Transverse colon (tissue), 4 donors: Measurements from ENCODE around the gene CHD6. TPM values are rescaled to one million over a fixed set of nuclear protein-coding genes. Genes with fewer than 3 reads are reported as not detected.
A peak's percentile ranks its signal among the peaks of the same experiment; 100 is the strongest.

ENCODE experiments used
- DNase-seq: peaks from one replicate; pipeline ENCODE4 v3.0.0-alpha.2; 2019
- H3K27ac ChIP-seq, 4 donors: fragments of 200-600 bp; sonication (generic); 2 replicates each; pipeline ENCODE4 v1.5.1; 2016 to 2018; ENCODE audit warnings: inconsistent platforms in 4 of 4
- H3K27me3 ChIP-seq: fragments of 200-600 bp; sonication (generic); 2 replicates; pipeline ENCODE4 v1.5.1; 2017; ENCODE audit warnings: inconsistent platforms
- H3K36me3 ChIP-seq, 4 donors: fragments of 200-600 bp; sonication (generic); 2 replicates each; pipeline ENCODE4 v1.5.1; 2017 to 2019; ENCODE audit warnings: inconsistent platforms in 4 of 4
- H3K4me1 ChIP-seq, 4 donors: fragments of 200-600 bp; sonication (generic); 2 replicates each; pipeline ENCODE4 v1.5.1; 2017 to 2020; ENCODE audit warnings: inconsistent platforms in 4 of 4
- H3K4me3 ChIP-seq, 4 donors: fragments of 200-600 bp; sonication (generic); 1 replicate in 1 of 4; 2 replicates in 3 of 4; pipeline versions ENCODE4 v1.5.1 to v1.6.1; 2017 to 2019; ENCODE audit warnings: inconsistent platforms in 4 of 4
- H3K9me3 ChIP-seq, 2 donors: fragments of 200-600 bp; sonication (generic); 2 replicates each; pipeline ENCODE4 v1.5.1; 2017 to 2019; ENCODE audit warnings: inconsistent platforms in 2 of 2
- EP300 ChIP-seq: sonication (generic); formaldehyde crosslinking; IDR thresholded peaks from one replicate; pipeline ENCODE4 v1.6.1; 2017; ENCODE audit warnings: antibody characterized with exemption, low read depth
- POLR2A ChIP-seq: fragments of 450-650 bp; IDR thresholded peaks from one replicate; pipeline ENCODE4 v1.6.1; 2016; ENCODE audit warnings: antibody characterized with exemption, mild to moderate bottlenecking, moderate library complexity
- POLR2AphosphoS5 ChIP-seq, 3 donors: sonication (generic); formaldehyde crosslinking; IDR thresholded peaks; one replicate each; pipeline ENCODE4 v1.6.1; 2016; ENCODE audit warnings: antibody characterized with exemption in 3 of 3
- WGBS, 2 donors: methylation state at CpG; one replicate each; pipeline ENCODE4 v1.1.5; 2018; ENCODE audit warnings: low coverage in 1 of 2; 5-methylcytosine and 5-hydroxymethylcytosine counted together
- in situ Hi-C, 4 donors: fragments of 200-750 bp; cut with MboI; loops; one replicate each; pipeline versions ENCODE4 v1.15.0 to v1.15.1; 2017; ENCODE audit warnings: low sequenced_read_pairs in 3 of 4, low pct_ligation_motif_present in 1 of 4, low pct_unique_long_range_greater_than_20kb in 1 of 4
- intact Hi-C: fragments of 100-400 bp; cut with DNase I; formaldehyde crosslinking; loops from one replicate; pipeline ENCODE4 v1.15.1; 2023; ENCODE audit warnings: low total_unique reads
- total RNA-seq, 4 donors: library from RNA; depleted of rRNA; stranded (reverse); fragments of >200 nt; gene quantifications; one replicate each; pipeline ENCODE4 v1.1.0, GENCODE V29; 2016
- TF ChIP-seq, protein P1 (sequence below), 5 experiments: fragments of 200-600 bp in 3 of 5; fragments of 450-650 bp in 2 of 5; sonication (generic) in 3 of 5; IDR thresholded peaks; 1 replicate in 2 of 5; 2 replicates in 3 of 5; pipeline ENCODE4 v1.5.1; 2016 to 2017; ENCODE audit warnings: antibody characterized with exemption in 5 of 5, inconsistent platforms in 3 of 5, mild to moderate bottlenecking in 2 of 5, moderate library complexity in 1 of 5

Gene CHD6
- total RNA-seq, 4 donors from 2014 or later, result 27.3 to 42.1 (median 27.9) TPM

DNA sequence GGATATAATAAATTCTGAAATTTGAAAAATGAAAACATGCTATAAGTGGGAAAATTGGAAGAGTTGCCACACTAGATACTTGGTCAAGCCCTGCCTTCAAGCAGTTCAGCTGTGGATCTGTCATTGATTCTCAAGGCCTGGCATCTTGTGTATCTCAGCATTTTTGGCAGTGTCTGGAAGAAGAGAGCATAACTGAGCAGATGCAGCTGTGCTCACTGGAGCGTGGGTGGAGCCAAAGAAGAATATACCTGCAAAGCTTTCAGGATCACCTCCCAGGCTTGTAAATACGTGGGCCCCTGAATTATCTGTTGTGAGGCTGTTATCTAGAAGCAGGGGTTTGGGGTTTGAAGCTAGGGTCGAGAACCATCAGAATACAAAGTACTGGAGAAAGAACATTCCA is 31.3 kb upstream of the CHD6 start:
- peaks cover 3 to 15% (median 11%) of the 10 kb centered on the region in 4 donors for H3K4me1 ChIP-seq

GRCh38 chr20:41645372-41645771 is 27.2 kb upstream of the CHD6 start:
- DNase-seq, result no peak
- intact Hi-C loops (no loop called here), in situ Hi-C loops (no loop called here)
- Histone ChIP-seq H3K4me3 (no peak overlapping the region), H3K27me3 (no peaks in the 10 kb centered on the region), H3K36me3 (no peaks in the 10 kb centered on the region), H3K27ac (no peak overlapping the region), H3K9me3 (no peaks in the 10 kb centered on the region), H3K4me1 (peaks cover 3 to 9% (median 8%) of the 10 kb centered on the region in 4 donors)
- 89 to 100% methylated on average over 2 to 3 of the region's 3 CpGs for WGBS, 2 donors
- TF ChIP-seq POLR2AphosphoS5 (IDR thresholded peaks at IDR 0.05), result no peak
- TF ChIP-seq EP300, result no peak
- TF ChIP-seq, protein P1, sequence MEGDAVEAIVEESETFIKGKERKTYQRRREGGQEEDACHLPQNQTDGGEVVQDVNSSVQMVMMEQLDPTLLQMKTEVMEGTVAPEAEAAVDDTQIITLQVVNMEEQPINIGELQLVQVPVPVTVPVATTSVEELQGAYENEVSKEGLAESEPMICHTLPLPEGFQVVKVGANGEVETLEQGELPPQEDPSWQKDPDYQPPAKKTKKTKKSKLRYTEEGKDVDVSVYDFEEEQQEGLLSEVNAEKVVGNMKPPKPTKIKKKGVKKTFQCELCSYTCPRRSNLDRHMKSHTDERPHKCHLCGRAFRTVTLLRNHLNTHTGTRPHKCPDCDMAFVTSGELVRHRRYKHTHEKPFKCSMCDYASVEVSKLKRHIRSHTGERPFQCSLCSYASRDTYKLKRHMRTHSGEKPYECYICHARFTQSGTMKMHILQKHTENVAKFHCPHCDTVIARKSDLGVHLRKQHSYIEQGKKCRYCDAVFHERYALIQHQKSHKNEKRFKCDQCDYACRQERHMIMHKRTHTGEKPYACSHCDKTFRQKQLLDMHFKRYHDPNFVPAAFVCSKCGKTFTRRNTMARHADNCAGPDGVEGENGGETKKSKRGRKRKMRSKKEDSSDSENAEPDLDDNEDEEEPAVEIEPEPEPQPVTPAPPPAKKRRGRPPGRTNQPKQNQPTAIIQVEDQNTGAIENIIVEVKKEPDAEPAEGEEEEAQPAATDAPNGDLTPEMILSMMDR (IDR thresholded peaks at IDR 0.05), result no peak

More for the DNA sequence above, 31.3 kb upstream of the CHD6 start:
- H3K4me3 ChIP-seq, result no peak overlapping the region
- intact Hi-C loops, result no loop called here
- in situ Hi-C loops, result no loop called here
- no peaks in the 10 kb centered on the region for H3K27me3 ChIP-seq
- no peaks in the 10 kb centered on the region for H3K36me3 ChIP-seq
- no peak for DNase-seq
- WGBS, 2 donors, result 29 to 60% methylated on average over 1 to 3 of the region's 3 CpGs
- peak overlapping the region; percentile 43 to 76 (median 63) for H3K27ac ChIP-seq
- no peaks in the 10 kb centered on the region for H3K9me3 ChIP-seq
- TF ChIP-seq POLR2A (no peak), EP300 (no peak), POLR2AphosphoS5 (IDR thresholded peaks at IDR 0.05) (no peak)
- TF ChIP-seq, protein P1 (IDR thresholded peaks at IDR 0.05), result no peak

- no peaks in the 10 kb centered on the region for H3K4me1 ChIP-seq
- no peaks in the 10 kb centered on the region for H3K9me3 ChIP-seq
- DNase-seq, result peak; percentile 64
- TF ChIP-seq POLR2A, result no peak
- no peaks in the 10 kb centered on the region for H3K36me3 ChIP-seq
- peak overlapping the region in 2 of 4 donors; percentile 1 to 20 for H3K27ac ChIP-seq
- intact Hi-C loops (no loop called here), in situ Hi-C loops (no loop called here)
- no peak overlapping the region for H3K4me3 ChIP-seq
- WGBS, 2 donors, result 31% methylated on average over 3 of the region's 3 CpGs; no CpG with 5 or more reads in 1 of the 2 donors
- no peaks in the 10 kb centered on the region for H3K27me3 ChIP-seq
Observed at GRCh38 chr20:41643504-41643938, 25.3 kb upstream of the CHD6 start.

- Histone ChIP-seq H3K4me1 (no peaks in the 10 kb centered on the region), H3K9me3 (no peaks in the 10 kb centered on the region), H3K36me3 (no peaks in the 10 kb centered on the region), H3K27me3 (peaks cover 5% of the 10 kb centered on the region), H3K4me3 (no peak overlapping the region), H3K27ac (no peak overlapping the region)
- 41 to 55% methylated on average over 2 of the region's 2 CpGs for WGBS, 2 donors
- in situ Hi-C loops, result no loop called here
- intact Hi-C loops, result no loop called here
- DNase-seq, result no peak
- TF ChIP-seq POLR2AphosphoS5 (IDR thresholded peaks at IDR 0.05), result no peak
- TF ChIP-seq POLR2A, result no peak
- TF ChIP-seq EP300, result no peak
- TF ChIP-seq, protein P1 (IDR thresholded peaks at IDR 0.05), result no peak
Observed at GRCh38 chr20:41639630-41640029, 21.5 kb upstream of the CHD6 start.

DNA sequence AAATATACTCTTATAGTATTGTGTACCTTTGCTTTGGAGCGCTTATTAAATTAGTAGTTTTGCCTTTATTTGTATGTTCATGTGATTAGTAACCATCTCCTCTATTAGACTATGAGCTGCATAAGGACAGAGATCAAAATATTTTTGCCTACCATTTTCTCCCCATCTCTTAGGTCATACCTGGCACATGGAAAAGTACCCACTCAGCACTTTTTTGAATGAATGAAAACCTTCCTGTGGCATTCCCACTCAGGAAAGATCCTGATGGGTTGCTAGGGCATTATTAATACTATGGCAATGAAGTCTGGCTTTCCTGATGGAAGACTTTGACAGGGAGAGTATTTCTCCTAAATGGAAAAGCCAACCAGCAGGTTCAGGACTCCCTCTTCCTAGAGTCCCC is 20.3 kb upstream of the CHD6 start:
- 97% methylated on average over 1 of the region's 1 CpG; no CpG with 5 or more reads in 1 of the 2 donors for WGBS, 2 donors
- intact Hi-C loops (no loop called here), in situ Hi-C loops (no loop called here)
- no peaks in the 10 kb centered on the region for H3K4me1 ChIP-seq
- H3K27me3 ChIP-seq, result peaks cover 5% of the 10 kb centered on the region
- no peak overlapping the region for H3K4me3 ChIP-seq
- DNase-seq, result no peak
- TF ChIP-seq, protein P1 (IDR thresholded peaks at IDR 0.05), result no peak
- H3K27ac ChIP-seq, result no peak overlapping the region
- no peaks in the 10 kb centered on the region for H3K36me3 ChIP-seq
- H3K9me3 ChIP-seq, result no peaks in the 10 kb centered on the region
